ENCODE measurements around the gene LHX3. TPM values are rescaled to one million over a fixed set of nuclear protein-coding genes. Genes with fewer than 3 reads are reported as not detected.
A peak's percentile ranks its signal among the peaks of the same experiment; 100 is the strongest.

LHX3 gene
- total RNA-seq, 1 donor from 2014 or later, result not detected

DNA sequence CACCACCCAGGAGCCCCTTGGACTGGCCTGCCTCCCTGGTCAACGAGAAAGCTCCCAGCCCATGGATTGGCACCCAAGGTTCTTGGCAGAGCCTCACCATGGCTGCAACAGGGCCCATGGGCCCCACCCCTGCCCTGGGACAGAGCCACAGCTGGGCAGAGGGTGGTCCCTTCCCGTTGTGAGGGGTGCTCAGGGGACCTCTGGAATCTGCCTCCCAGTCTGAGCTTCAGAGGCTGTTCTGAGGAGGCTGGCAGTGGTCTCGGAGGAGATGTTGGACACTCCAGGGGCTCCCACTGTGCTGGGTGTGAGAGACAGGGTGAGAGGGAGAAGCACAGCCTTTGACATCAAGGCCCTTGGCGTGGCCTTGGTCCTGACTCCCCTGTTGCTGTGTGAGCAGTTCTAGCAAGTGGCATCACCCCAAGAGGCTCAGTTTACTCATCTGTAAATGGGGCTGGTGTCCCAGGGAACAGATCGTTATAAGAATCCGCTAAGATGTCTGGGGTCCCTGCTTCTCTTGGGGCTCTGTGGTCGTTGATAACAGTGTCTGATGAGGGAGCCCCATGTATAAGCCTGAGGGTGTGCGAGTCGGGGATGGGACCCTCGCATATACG is 33.0 kb downstream of the LHX3 start:
- Histone ChIP-seq H3K79me2 (ENCODE audit: insufficient read depth, low read length) (no peaks in the 10 kb centered on the region), H3K9ac (ENCODE audit: low read length) (no peak overlapping the region), H3K4me2 (ENCODE audit: low read length) (no peak overlapping the region), H2AFZ (ENCODE audit: low read depth, low read length) (no peak overlapping the region), H3K27me3 (ENCODE audit: insufficient read depth, low read length) (peaks cover 5% of the 10 kb centered on the region), H3K4me1 (ENCODE audit: insufficient read depth, low read length) (no peaks in the 10 kb centered on the region), H4K20me1 (ENCODE audit: insufficient read depth, low read length) (no peaks in the 10 kb centered on the region), H3K4me3 (ENCODE audit: insufficient read depth, low read depth, low read length) (no peak overlapping the region), H3K36me3 (ENCODE audit: insufficient read depth, low read length) (no peaks in the 10 kb centered on the region), H3K9me3 (ENCODE audit: insufficient read depth, low read depth, low read length) (no peaks in the 10 kb centered on the region), H3K27ac (ENCODE audit: low read depth, low read length) (no peak overlapping the region)
- Mint-ChIP-seq H3K27ac (ENCODE audit: unreplicated experiment) (no peak overlapping the region), H3K9me3 (ENCODE audit: unreplicated experiment) (no peaks in the 10 kb centered on the region), H3K4me1 (ENCODE audit: low read depth, unreplicated experiment) (no peaks in the 10 kb centered on the region), H3K36me3 (ENCODE audit: low read depth, unreplicated experiment) (no peaks in the 10 kb centered on the region), H3K4me3 (ENCODE audit: unreplicated experiment) (no peak overlapping the region), H3K27me3 (ENCODE audit: low read depth, unreplicated experiment) (peaks cover 38% of the 10 kb centered on the region)
- TF ChIP-seq EZH2 (IDR thresholded peaks at IDR 0.05; ENCODE audit: insufficient read depth, low read length), result no peak
- TF ChIP-seq, protein P1, sequence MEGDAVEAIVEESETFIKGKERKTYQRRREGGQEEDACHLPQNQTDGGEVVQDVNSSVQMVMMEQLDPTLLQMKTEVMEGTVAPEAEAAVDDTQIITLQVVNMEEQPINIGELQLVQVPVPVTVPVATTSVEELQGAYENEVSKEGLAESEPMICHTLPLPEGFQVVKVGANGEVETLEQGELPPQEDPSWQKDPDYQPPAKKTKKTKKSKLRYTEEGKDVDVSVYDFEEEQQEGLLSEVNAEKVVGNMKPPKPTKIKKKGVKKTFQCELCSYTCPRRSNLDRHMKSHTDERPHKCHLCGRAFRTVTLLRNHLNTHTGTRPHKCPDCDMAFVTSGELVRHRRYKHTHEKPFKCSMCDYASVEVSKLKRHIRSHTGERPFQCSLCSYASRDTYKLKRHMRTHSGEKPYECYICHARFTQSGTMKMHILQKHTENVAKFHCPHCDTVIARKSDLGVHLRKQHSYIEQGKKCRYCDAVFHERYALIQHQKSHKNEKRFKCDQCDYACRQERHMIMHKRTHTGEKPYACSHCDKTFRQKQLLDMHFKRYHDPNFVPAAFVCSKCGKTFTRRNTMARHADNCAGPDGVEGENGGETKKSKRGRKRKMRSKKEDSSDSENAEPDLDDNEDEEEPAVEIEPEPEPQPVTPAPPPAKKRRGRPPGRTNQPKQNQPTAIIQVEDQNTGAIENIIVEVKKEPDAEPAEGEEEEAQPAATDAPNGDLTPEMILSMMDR (IDR thresholded peaks at IDR 0.05; ENCODE audit: insufficient read depth, low read depth, low read length), result no peak
- DNase-seq (ENCODE audit: low read depth) (no peak), FAIRE-seq (no peak)

DNA sequence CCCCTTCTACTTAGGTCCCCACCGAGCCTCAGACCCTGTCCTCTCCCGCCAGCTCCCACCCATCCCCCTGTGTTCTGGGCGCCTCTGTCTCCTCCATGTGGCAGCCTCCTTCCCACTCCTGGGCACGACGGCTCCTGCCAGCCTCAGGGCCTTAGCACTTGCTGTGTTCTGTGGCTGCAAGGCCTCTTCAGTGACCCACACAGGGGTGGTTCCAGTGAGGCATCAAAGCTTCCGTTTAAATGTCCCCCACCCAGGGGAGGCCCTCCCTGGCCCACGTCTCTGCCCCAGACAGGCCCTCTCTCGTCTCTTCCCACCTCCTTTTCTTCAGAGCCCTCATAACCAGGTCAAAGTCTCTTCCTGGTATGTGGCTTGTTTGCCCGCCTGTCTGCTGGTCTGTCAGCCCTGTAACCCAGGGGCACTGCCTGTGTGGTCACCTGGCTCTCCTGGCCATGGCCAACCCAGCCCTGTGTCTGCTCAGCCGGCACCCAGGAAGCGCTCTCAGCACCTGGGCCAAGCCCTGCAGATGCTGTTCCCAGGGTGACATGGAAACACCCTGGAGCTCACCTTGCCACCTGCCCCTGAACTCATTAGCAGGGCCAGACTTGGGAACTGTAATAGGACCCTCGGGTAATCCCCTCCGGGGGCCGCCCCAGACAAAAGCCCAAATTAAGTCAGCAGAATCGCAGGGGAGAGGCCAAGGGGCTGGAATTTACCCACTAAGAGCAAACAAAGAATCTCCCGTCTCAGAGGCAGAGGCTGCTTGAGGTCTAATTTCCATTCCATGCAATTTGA is 33.7 kb downstream of the LHX3 start:
- no peak overlapping the region for H3K4me3 ChIP-seq (ENCODE audit: insufficient read depth, low read depth, low read length)
- Mint-ChIP-seq H3K36me3 (ENCODE audit: low read depth, unreplicated experiment) (no peaks in the 10 kb centered on the region), H3K4me1 (ENCODE audit: low read depth, unreplicated experiment) (no peaks in the 10 kb centered on the region), H3K27me3 (ENCODE audit: low read depth, unreplicated experiment) (peaks cover 36% of the 10 kb centered on the region), H3K27ac (ENCODE audit: unreplicated experiment) (no peak overlapping the region), H3K9me3 (ENCODE audit: unreplicated experiment) (no peaks in the 10 kb centered on the region), H3K4me3 (ENCODE audit: unreplicated experiment) (no peak overlapping the region)
- no peaks in the 10 kb centered on the region for H3K9me3 ChIP-seq (ENCODE audit: insufficient read depth, low read depth, low read length)
- no peaks in the 10 kb centered on the region for H3K4me1 ChIP-seq (ENCODE audit: insufficient read depth, low read length)
- H3K4me2 ChIP-seq (ENCODE audit: low read length), result no peak overlapping the region
- H3K36me3 ChIP-seq (ENCODE audit: insufficient read depth, low read length), result no peaks in the 10 kb centered on the region
- H4K20me1 ChIP-seq (ENCODE audit: insufficient read depth, low read length), result no peaks in the 10 kb centered on the region
- FAIRE-seq (no peak), DNase-seq (ENCODE audit: low read depth) (peak; percentile 3)
- H3K9ac ChIP-seq (ENCODE audit: low read length), result no peak overlapping the region
- H2AFZ ChIP-seq (ENCODE audit: low read depth, low read length), result no peak overlapping the region
- TF ChIP-seq, protein P1 (IDR thresholded peaks at IDR 0.05; ENCODE audit: insufficient read depth, low read depth, low read length), result no peak
- TF ChIP-seq EZH2 (IDR thresholded peaks at IDR 0.05; ENCODE audit: insufficient read depth, low read length), result no peak
- H3K27me3 ChIP-seq (ENCODE audit: insufficient read depth, low read length), result peaks cover 5% of the 10 kb centered on the region
- H3K27ac ChIP-seq (ENCODE audit: low read depth, low read length), result no peak overlapping the region
- H3K79me2 ChIP-seq (ENCODE audit: insufficient read depth, low read length), result no peaks in the 10 kb centered on the region
